Stimulated activated CD4-positive, alpha-beta T cell treated with anti-CD3 and anti-CD28 coated beads, Interleukin-1b, Interleukin-23, amount 100 ng/mL, for 48 hours (primary cell): Measurements from ENCODE around the gene PPP2R2B.
"Not testable (repeated sequence)": the region's sequence is repeated elsewhere in the genome, so short reads cannot be mapped to it uniquely, and the experiment has no call there.

Source experiments
- DNase-seq: peaks from one replicate; pipeline ENCODE4 v3.0.0-alpha.2; 2020

Gene PPP2R2B

DNA sequence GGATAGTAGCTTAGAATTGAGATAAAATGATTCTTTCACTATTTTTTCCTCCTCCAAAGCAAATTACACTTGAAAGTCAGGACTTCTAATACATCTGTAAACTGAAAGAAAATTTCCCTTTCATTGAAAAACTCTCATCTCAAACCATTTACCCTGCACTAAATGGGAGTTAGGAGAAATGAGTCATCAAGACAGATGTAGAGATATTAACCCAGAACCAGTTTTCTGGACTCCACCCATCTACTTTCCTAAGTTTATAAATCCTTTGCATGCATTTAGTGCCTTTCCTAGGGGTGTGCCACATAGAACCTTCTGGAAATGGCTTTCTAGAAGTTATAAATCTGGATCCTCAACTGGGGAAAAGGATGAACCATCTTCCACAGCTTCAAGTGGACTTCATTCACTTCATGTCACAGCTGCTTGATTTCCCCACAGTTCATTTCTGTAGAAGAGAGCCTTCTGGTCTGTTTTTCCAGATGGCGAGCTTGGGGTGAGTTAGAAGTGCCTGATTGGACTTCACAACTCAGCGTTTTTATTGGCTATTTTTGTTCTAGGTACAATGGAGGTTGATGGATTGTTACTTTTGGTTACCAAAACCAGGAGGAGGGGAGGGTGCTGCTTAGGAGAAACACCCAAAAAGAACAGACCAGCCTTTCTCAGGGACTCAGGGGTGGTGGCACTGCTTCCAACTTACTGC, 290.1 kb downstream of the PPP2R2B start:
- no peak for DNase-seq

DNA sequence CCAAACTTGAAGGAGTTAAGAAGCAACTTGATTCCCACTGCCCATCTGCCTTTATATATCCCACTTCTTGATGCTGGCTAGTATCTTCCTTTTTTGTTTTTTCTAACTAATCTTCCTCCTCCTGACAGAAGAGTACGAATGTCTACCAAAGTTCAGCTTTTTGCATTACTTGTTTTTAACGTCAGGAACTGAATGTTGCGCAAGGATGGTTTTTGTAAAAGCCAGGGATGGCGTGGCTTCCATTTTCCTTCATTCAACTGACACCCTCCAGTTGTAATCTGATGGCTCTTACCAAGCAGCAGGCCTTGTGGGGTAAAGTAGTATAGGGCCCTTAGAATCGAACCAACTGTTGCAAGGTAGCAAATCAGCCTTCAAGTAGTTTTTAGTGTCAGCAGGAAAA, 291.8 kb downstream of the PPP2R2B start:
- DNase-seq: no peak

DNA sequence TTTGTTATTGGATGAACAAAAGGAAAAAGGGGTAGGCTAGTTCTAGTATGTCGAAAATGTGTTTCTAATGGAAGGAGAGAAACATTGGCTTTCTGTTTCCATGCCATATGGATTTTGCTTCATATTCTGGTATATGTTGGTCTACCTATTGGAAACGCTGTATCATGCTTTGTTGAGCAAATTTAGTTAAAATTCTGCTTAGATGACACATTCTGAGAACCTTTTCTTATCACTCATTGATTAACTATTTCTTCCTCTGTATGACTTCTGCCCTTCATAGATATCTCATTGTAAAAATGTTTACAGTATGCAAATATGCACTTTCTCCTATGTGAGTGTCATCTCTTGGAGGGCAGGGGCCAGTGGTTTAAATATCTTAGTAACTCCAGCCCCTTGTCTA, 293.8 kb downstream of the PPP2R2B start:
- no peak for DNase-seq

DNA sequence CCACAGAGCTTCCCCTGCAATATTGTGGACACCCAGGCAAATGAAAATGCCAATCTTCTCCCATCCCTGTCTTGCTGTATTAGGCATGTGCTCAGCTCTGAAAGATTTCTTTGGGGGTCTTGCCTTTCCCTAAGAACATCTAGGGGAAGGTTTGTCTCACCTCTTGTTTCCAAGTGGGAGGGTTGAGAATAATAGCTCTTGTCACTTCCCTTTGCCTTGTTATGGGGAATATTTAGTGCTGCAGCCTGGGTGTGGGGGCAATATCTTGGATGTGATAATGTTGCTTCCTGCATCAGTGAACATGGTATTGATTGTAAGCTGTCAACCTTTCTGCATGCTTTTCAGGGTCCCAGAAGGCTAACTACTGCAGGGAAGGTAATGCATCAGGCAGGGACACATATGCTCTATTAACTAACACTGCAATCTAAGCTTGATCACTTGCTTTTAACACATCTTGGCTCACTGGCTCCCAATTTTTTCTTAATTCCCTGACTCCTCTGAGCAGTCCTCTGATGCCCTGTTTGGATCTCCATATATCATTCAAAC, 296.4 kb downstream of the PPP2R2B start:
- no peak for DNase-seq

DNA sequence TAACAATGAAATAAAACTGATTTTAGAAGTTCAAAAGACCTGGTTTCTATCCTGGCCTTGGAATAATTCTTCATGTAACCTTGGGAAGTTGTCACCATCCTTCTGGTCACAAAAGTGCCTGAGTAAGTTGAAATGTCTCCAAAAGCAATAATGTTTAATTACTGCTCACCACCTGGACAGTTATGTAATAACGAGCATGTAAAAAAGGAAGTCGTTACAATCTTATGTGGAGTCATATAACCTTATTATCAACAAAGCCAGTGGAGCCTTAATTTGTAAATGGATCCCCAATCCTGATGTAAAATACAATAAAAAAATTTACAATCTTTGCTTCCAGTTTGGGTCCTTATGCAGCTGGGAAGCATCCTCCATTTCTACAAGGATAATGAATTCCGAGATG, 298.3 kb downstream of the PPP2R2B start:
- no peak for DNase-seq

DNA sequence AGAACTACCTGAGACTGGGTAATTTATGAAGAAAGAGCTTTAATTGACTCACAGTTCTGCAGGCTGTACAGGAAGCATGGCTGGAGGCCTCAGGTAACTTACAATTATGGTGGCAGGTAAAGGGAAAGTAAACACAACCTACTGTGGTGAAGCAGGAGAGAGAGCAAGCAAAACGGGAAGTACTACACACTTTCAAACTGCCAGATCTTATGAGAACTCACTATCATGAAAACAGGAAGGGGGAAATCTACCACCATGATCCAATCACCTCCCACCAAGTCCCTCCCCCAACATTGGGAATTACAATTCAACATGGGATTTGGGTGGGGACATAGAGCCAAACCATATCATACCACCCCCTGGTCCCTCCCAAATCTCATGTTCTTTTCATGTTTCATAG, 303.8 kb downstream of the PPP2R2B start:
- DNase-seq: no peak

DNA sequence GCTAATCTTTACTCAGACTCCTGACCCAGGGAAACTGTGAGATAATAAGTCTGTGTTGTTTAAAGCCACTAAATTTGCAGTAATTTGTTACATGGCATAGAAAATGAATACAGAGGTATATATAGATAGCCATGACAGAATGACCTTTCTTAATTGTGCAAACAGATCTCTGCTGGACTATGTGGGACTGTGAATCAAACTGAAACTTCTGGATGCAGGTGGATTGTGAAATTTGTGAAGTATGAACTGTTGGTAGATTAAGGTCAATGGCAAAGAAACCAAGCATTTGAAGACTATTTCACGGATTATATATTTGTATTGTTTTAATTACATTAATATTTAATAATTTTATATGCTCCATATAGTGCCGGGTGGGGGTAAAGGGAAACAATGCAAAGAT, 310.4 kb downstream of the PPP2R2B start:
- no peak for DNase-seq

DNA sequence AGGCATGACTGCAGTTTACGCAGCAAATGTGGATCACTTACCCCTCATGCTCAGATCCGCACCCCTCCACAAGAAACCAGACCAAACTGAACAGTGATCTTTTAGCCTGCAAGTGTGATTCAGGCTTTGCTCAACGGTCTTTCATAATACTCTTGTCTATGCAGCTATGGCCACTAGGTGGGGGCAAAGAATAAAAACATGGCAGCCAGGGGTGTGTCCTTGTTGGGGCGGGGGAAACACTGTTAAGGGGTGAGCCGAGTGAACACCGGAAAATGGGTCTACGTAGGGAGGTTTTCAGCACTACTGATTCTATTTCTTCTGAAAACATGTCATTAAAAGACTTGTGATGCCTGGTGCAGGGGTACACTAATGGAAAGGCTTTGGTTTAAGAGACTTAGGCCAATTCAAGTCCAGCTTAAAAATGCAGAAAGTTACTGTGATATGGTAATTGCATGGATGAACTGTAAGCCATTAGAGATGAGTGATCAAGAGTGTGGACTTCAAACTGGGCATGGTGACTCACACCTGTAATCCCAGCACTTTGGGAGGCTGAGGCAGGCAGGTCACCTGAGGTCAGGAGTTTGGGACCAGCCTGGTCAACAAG, 312.7 kb downstream of the PPP2R2B start:
- peak; percentile 46 for DNase-seq

DNA sequence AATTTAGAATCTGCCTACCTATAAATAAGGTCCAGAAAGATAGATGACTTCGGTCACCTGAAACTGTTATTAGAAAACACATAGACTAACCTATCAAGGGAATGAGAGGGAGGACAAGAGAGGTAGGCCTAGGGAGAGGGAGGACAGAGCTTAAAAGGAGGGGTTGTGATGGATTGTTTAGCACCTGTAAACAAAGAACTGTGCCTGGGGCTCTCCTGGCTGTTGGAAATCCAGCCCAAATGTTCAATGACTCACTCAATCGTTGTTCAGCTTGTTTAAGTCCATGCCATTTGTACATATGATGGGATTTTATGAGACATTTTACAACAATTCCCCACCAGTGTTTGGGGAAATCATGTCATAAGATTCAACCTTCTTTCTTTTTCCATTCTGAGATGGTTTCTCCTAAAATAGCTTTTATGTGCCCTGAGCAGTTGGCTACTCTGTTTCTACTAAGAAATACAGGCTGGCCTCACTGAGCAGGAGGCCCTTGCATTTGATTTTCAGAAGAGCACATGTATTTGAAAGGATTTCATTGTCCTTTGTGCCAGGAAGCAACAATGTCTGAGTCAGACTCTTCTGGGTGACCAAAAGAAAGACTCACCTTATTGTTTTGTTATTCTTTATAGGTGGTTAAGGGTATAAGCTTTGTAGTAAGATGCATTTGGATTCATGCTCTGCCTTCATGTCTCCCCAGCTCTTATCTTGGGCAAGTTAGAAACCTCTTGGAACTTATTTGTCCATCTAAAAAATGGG, 314.4 kb downstream of the PPP2R2B start:
- DNase-seq: no peak

DNA sequence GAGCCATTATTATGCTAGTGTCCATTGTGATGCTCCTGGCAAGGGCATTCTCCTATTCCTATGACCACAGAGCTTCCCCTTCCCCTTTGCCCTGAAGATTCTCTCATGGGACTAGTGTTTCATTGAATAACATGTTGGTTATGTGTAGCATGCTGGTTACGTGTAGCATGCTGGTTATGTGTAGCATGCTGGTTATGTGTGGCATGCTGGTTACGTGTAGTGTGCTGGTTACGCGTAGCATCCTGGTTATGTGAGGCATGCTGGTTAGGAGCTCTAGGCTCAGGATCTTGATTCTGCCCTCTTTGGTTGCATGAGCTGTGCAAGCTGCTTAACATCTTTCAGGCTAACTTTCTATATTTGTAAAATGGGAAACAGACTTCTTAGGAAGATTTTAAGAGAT, 316.1 kb downstream of the PPP2R2B start:
- no peak for DNase-seq

DNA sequence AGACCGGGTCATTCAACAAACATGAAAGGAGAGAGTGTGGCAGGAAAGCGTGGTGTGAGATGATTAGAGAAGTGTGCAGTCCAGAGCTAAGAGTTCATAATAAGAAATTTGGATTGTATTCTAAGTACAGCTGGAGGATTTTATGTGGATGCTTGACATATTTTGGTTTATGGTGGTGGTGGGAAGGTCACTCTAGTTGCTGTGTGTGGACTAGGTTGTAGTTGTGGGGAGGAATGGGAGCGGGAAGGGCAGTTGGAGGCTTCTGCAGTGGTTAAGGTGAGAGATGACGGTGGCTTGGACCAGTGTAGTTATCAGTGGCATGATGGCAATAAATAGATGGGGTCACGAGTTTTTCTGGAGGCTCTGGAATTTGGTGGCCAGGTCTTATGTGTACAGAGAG, 316.8 kb downstream of the PPP2R2B start:
- no peak for DNase-seq

DNA sequence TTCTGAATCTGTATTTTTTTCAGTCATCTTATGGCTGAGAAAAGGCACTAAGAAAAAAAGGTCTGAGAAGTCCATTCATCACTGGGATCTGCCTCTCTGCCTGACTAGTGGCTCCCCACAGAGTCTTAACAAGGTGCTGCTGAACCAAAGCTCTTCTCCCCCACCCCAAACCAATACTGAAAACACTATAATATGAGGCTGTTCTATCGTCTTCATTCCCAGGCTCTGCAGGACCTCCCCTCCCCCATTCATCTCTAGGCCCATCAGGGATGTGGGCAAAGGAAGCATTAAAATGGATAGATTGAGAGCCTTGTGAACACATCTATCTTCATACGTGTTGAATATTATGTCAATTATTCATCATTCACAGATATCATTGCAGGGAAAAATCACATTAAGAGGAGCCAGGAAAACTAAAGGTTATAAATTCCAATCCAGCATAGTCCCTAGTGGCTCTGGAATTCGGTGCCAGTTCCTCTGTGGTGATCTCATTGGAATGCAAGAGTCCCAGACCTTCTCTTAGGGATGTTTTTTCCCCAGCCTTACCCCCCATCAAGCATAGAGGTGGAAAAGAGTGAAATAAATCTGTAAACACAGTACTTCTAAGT, 318.2 kb downstream of the PPP2R2B start:
- DNase-seq: no peak

DNA sequence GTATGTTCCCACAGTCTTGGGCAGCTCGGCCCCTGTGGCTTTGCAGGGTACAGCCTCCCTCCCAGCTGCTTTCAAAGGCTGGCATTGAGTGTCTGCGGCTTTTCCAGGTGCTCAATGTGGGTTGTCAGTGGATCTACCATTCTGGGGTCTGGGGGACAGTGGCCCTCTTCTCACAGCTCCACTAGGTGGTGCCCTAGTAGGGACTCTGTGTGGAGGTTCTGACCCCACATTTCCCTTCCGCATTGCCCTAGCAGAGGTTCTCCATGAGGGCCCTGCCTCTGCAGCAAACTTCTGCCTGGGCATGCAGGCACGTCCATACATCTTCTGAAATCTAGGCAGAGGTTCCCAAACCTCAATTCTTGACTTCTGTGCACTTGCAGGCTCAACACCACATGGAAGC, 321.7 kb downstream of the PPP2R2B start:
- not testable (repeated sequence) for DNase-seq

DNA sequence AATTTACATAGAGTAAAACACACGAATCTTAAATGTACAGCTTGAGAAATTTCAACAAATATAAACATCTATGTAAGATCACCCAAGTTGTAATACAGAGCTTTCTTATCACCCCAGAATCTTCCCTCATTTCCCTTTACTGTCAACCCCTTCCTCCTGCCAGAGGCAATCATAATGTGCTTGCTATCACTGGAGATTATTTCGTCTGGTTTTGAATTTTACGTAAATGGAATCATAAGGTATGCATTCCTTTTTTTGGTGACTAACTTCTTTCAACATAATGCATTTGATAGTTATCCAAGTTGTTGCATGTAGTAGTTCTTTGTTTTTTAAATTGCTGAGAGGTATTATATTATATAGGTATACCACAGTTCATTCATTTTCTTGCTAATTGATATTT, 325.1 kb downstream of the PPP2R2B start:
- DNase-seq: no peak

DNA sequence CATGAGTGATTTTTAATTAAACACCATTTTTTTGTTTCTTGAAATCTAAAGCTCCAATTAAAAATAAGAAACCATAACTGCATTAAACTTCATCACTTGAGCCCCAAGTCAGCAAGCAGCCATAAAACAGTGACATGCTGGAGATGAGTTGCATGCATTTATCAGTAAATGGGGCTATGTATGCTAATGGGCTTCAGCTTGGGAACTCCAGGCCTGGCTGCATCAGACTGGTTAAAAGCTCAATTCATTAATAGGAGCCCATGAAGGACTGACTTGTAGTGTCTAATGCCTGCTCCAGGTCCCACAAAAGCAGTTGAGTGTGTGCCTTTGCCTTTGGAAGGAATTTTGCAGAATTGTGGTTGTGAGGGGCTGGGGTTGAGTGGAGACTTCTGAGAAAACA, 328.9 kb downstream of the PPP2R2B start:
- no peak for DNase-seq

DNA sequence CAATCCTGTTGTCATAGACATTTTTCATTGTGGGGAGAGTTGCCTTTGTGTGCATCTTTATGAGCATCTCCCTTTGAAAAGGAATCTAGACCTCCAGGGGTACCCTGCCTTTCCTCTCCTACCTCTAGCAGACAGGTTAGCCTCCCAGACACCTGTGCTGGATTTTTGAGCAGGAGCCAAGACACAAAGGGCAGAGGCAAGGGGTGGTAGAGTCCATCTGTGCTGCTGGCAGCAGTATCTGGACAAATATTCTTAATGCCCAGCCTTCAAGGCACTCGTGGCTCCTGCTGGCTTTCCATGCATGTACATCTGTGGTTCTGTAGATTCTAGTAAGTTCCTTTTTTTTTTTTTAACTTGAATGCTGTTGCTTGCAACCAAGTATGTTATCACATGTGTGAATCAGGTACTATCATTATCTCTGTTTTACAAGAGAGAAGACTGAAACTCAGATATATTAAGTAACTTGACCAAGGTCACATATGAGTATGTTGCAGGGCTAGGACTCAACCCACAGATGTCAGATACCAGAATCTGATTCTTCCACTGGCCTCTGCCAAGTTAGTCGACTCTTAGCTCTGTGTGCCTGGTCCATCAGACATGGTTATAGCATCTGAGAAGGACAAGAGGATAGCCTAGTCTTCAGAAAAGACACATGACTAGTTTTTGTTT, 329.6 kb downstream of the PPP2R2B start:
- DNase-seq: no peak

DNA sequence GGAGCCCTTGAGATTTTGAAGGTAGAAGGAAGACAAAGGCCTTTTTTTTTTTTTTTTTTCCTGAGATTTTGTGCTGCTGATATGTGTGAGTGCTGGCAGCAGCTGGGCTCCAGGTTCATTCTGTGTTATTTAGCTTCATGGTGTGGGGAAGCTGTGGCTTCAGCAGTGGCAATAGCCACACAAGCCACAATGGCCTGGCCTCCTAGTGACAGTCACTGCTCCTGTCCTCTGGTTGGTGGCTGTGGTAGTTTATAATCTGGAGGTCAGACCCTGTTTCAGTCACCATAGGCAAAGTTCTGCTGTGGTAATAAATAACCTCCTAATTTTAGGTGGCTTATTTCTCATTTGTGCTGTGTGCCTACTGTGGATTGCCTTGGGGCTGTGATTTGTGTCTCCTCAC, 334.3 kb downstream of the PPP2R2B start:
- no peak for DNase-seq

DNA sequence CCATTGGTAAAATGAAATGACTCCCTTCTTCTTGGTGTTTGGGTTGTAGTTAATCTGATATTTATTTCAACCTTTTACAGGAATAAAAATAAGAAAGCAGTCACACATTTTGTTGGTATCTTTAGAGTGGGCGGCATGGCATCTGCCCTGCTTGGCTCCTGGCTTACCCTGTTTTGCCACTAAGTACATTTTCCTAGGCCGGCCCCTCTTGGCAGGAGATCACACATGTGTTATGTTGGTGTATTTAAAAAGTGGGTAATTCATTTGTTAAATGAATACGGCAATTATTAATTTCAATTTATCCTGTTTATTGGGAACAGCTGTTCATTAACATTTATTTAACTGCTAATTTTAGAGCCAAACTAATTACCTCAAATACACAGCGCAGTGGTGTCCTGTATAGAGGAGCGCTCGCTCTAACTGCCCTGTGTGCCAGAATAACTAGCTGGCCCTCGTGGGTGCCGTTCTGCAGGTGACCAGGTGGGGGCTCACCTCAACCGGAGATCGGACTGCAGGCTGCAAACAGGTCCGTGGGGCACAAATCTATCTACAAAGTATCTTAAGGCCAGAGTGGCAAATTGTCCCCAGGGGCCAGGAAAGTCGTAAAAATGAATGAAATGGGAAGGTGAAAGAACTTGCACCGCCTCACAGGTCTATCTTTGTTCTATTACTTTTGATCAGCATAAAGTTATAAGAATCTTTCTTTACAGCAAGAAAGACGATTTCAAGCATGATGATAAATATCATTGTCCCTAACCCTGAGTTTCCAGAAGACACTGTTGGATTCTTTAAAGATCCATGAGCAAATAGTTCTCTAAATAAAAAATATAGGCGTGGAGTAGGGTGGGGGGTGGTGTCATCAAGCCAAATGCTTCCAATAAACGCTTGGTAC, 336.4 kb downstream of the PPP2R2B start:
- DNase-seq: peak; percentile 68

DNA sequence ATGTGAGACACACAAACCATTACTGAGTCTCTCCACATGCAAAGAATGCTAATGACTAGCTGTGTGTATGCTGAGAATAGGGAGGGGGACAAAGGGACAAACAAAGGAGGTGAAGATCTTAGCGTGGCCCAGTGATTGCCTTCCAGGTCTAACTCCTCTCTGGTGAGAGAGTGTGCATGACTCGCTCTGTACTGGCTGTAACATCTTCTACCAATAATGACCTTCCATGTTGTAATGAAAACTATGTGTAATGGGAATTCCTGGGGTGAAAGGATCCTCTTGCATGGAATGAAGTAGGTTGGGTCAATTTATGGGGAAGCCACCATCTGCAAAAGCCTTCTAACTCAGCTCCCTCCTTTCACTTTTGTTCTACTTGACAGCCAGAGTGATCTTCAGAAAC, 338.1 kb downstream of the PPP2R2B start:
- no peak for DNase-seq

DNA sequence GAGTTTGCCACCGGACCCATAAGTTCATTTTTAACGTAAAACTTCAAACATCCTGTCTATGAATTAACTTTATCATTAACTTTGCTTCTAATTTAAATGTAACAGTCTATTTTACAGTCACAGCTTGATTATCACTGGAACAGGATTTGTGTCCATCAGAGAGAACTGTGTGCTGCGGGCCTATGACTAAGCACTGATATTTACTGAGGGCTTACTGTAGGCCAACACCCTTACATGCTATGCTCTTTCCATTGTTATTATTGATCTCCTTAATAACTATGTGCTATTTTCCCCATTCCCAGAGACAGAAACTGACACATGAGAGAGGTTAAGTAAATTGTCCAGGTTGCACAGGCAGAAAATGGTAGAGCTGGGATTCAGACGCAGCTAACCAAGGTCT, 338.6 kb downstream of the PPP2R2B start:
- no peak for DNase-seq

DNA sequence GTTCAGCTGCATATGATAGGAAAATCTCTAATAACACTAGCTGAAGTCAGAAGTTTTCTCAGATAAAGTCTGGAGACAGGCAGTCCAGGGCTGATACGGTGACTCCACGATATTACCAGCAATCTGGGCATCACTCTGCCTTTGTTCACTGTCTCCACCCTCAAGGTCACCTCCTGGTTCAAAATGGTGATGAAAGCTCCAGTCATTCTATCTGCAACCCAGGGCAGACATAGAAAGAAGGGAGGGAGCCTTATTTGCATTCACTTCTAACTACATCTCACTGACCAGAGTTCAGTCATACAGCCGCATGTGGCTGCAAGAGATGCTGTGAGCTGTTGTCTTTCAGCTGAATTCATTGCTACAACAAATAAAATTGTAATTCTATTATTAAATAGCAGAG, 340.1 kb downstream of the PPP2R2B start:
- no peak for DNase-seq

DNA sequence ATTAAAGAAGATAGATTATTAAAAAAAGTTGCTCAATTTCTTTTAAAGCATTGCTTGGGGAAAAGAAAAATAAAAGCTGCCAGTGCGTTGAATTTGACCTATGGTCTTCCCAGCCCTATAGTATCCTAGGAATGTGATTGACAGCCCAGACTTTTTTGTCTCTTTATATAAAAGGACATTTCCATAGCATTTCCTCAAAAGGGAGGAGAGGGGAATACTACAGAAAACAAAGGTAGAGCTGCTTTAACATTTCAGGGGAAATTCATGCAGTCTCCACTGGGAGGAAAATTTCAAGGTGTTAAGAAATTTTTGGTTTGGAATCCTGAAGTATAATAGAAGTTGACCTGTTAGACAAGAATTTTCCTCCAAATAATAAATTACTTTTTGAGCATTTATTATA, 344.7 kb downstream of the PPP2R2B start:
- no peak for DNase-seq
